ENCODE results near the gene NFIA.

The NFIA gene

GRCh38 chr1:61330018-61330417 is 247.7 kb downstream of the NFIA start:
- H3K27ac ChIP-seq (ENCODE audit: low read depth, low read length): no peak overlapping the region
- H3K9ac ChIP-seq (ENCODE audit: low read length): no peak overlapping the region
- H3K4me3 ChIP-seq (ENCODE audit: low read depth in 1 of 2, low read length in 2 of 2): no peak overlapping the region
- H3K4me1 ChIP-seq (ENCODE audit: insufficient read depth, low read length): peaks cover 6% of the 10 kb centered on the region
- H3K36me3 ChIP-seq (ENCODE audit: insufficient read depth, low read length): peaks cover 4% of the 10 kb centered on the region
- H3K27me3 ChIP-seq (ENCODE audit: control insufficient read depth in 1 of 2, insufficient read depth in 2 of 2, low read length in 2 of 2): no peaks in the 10 kb centered on the region
- H3K9me3 ChIP-seq (ENCODE audit: low read length): no peaks in the 10 kb centered on the region

GRCh38 chr1:61330571-61330970 is 248.2 kb downstream of the NFIA start:
- Histone ChIP-seq H3K4me3 (ENCODE audit: low read depth in 1 of 2, low read length in 2 of 2) (no peak overlapping the region), H3K36me3 (ENCODE audit: insufficient read depth, low read length) (peaks cover 4% of the 10 kb centered on the region), H3K27ac (ENCODE audit: low read depth, low read length) (no peak overlapping the region), H3K9ac (ENCODE audit: low read length) (no peak overlapping the region), H3K27me3 (ENCODE audit: control insufficient read depth in 1 of 2, insufficient read depth in 2 of 2, low read length in 2 of 2) (no peaks in the 10 kb centered on the region), H3K4me1 (ENCODE audit: insufficient read depth, low read length) (peaks cover 11% of the 10 kb centered on the region), H3K9me3 (ENCODE audit: low read length) (no peaks in the 10 kb centered on the region)

- H3K27me3 ChIP-seq (ENCODE audit: control insufficient read depth in 1 of 2, insufficient read depth in 2 of 2, low read length in 2 of 2): no peaks in the 10 kb centered on the region
- H3K36me3 ChIP-seq (ENCODE audit: insufficient read depth, low read length): peaks cover 4% of the 10 kb centered on the region
- H3K27ac ChIP-seq (ENCODE audit: low read depth, low read length): no peak overlapping the region
- H3K4me1 ChIP-seq (ENCODE audit: insufficient read depth, low read length): peaks cover 18% of the 10 kb centered on the region
- H3K4me3 ChIP-seq (ENCODE audit: low read depth in 1 of 2, low read length in 2 of 2): no peak overlapping the region
- no peaks in the 10 kb centered on the region for H3K9me3 ChIP-seq (ENCODE audit: low read length)
- no peak overlapping the region for H3K9ac ChIP-seq (ENCODE audit: low read length)
These were observed 249.9 kb downstream of the NFIA start for GRCh38 chr1:61332196-61332753.

DNA sequence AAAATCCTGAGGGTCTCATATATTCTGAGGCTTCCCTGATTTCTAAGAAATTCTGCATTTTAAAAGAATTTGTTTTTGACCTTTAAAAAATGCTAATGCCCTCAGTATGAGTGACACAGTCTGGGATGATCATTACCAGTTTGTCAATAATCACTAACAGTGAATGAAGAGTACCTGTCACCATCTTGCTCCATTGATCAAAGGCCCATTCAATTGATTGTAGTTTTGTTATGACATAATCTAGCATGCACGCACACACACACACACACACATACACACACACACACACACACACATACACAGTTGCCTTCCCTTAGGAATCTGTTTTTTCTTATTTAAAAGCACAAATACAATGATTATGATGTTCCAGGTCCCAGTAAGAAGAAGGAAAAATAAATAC is 250.4 kb downstream of the NFIA start:
- H3K27ac ChIP-seq (ENCODE audit: low read depth, low read length): no peak overlapping the region
- H3K9me3 ChIP-seq (ENCODE audit: low read length): no peaks in the 10 kb centered on the region
- H3K36me3 ChIP-seq (ENCODE audit: insufficient read depth, low read length): peaks cover 4% of the 10 kb centered on the region
- no peak overlapping the region for H3K9ac ChIP-seq (ENCODE audit: low read length)
- H3K27me3 ChIP-seq (ENCODE audit: control insufficient read depth in 1 of 2, insufficient read depth in 2 of 2, low read length in 2 of 2): no peaks in the 10 kb centered on the region
- no peak overlapping the region for H3K4me3 ChIP-seq (ENCODE audit: low read depth in 1 of 2, low read length in 2 of 2)
- H3K4me1 ChIP-seq (ENCODE audit: insufficient read depth, low read length): peaks cover 23% of the 10 kb centered on the region

DNA sequence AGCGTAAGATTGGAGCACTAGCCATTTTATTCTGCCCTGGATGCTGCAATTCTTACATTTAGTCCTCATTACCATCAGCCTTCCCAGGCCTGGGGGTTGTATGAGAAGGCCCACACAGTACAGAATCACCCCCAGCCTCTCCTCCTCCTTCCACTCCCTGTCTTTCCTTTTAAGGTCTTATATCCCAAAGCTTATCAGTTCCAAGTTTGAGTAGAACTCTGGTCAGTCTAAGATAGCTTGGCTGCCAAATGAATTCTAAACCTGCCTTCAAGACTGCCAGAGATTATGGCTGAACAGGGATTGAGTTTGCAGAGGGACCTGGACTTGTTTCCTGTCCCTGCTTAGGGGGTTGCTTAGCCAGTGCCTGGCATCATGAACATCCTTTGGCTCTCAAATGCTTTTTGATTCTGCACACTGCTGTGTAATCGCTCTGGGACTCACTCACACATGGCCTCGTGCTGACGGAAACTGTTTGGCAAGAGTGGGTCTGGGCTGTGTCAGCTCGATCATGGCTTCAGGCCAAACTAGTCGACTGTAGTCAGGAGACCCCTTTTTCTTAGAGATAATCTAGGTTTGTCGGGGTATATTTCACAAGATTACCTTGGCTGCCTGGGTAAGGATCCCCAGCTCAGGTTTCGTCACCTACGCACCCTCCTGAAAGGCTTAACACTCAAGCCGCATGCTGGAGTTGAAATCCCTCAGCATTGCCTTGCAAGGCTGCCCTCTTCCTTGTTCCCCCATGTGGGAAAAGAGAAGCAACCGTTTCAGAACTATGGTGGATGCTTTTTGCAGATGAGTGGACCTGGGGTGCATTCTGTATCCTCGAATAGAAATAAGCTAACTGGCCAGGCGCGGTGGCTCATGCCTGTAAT is 252.6 kb downstream of the NFIA start:
- Histone ChIP-seq H3K36me3 (ENCODE audit: insufficient read depth, low read length) (peaks cover 4% of the 10 kb centered on the region), H3K9ac (ENCODE audit: low read length) (no peak overlapping the region), H3K9me3 (ENCODE audit: low read length) (no peaks in the 10 kb centered on the region), H3K27me3 (ENCODE audit: control insufficient read depth in 1 of 2, insufficient read depth in 2 of 2, low read length in 2 of 2) (no peaks in the 10 kb centered on the region), H3K27ac (ENCODE audit: low read depth, low read length) (no peak overlapping the region), H3K4me3 (ENCODE audit: low read depth in 1 of 2, low read length in 2 of 2) (no peak overlapping the region), H3K4me1 (ENCODE audit: insufficient read depth, low read length) (peaks cover 31% of the 10 kb centered on the region)

GRCh38 chr1:61337037-61337436 is 254.7 kb downstream of the NFIA start:
- Histone ChIP-seq H3K9me3 (ENCODE audit: low read length) (no peaks in the 10 kb centered on the region), H3K4me1 (ENCODE audit: insufficient read depth, low read length) (peaks cover 31% of the 10 kb centered on the region)

GRCh38 chr1:61337441-61337951 is 255.1 kb downstream of the NFIA start:
- Histone ChIP-seq H3K27me3 (ENCODE audit: control insufficient read depth in 1 of 2, insufficient read depth in 2 of 2, low read length in 2 of 2) (no peaks in the 10 kb centered on the region), H3K36me3 (ENCODE audit: insufficient read depth, low read length) (peaks cover 4% of the 10 kb centered on the region), H3K27ac (ENCODE audit: low read depth, low read length) (peak overlapping the region; percentile 79), H3K4me3 (ENCODE audit: low read depth in 1 of 2, low read length in 2 of 2) (peak overlapping the region in 1 of 2 donors; percentile 13), H3K4me1 (ENCODE audit: insufficient read depth, low read length) (peaks cover 31% of the 10 kb centered on the region), H3K9ac (ENCODE audit: low read length) (peak overlapping the region; percentile 18), H3K9me3 (ENCODE audit: low read length) (no peaks in the 10 kb centered on the region)

More at GRCh38 chr1:61337037-61337436, 254.7 kb downstream of the NFIA start:
- Histone ChIP-seq H3K4me3 (ENCODE audit: low read depth in 1 of 2, low read length in 2 of 2) (peak overlapping the region in 1 of 2 donors; percentile 13), H3K9ac (ENCODE audit: low read length) (no peak overlapping the region), H3K27me3 (ENCODE audit: control insufficient read depth in 1 of 2, insufficient read depth in 2 of 2, low read length in 2 of 2) (no peaks in the 10 kb centered on the region), H3K27ac (ENCODE audit: low read depth, low read length) (peak overlapping the region; percentile 35), H3K36me3 (ENCODE audit: insufficient read depth, low read length) (peaks cover 4% of the 10 kb centered on the region)

DNA sequence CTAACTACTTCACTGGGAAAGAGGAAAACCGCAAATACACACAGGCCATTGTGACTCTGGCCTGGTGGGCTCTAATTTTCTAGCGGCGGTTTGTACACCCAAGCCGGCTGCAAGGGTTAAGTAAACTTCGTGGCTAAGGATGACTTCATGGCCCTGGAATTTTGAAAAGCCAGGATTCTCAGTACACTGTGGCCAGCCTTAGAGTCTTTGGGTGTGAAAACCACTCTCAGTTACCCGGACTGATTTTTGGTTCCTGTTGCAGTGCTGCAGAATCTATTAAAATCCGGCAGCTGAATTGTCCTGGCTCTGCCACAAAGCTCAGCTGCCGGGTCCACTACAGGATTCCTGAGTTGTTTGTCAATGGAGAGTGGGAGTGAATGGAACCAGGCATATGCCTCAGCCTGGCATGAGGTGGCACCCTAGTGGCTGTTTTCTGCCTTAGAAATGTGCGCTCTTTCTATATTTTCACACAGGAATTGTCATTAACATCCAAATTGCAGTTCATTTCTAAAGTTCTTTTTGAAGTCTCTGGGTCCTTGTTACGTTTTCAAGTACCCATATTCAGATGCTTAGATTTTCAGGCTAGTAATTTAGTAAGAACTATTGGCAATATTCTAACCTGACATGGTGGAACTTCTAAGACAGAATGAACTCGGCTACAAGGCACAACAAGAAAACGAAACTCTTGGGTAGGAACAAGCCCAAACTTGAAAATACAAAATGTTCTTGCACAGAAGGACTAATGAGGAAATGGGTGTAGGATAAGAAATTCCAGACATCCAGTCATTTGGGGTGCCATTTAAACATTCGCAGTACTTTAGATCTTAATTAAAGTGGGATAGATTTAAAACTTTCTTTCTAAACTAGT is 255.9 kb downstream of the NFIA start:
- Histone ChIP-seq H3K4me1 (ENCODE audit: insufficient read depth, low read length) (peaks cover 33% of the 10 kb centered on the region), H3K4me3 (ENCODE audit: low read depth in 1 of 2, low read length in 2 of 2) (peak overlapping the region in 1 of 2 donors; percentile 13), H3K27me3 (ENCODE audit: control insufficient read depth in 1 of 2, insufficient read depth in 2 of 2, low read length in 2 of 2) (no peaks in the 10 kb centered on the region), H3K27ac (ENCODE audit: low read depth, low read length) (peak overlapping the region; percentile 79), H3K36me3 (ENCODE audit: insufficient read depth, low read length) (peaks cover 4% of the 10 kb centered on the region), H3K9ac (ENCODE audit: low read length) (peak overlapping the region; percentile 18), H3K9me3 (ENCODE audit: low read length) (no peaks in the 10 kb centered on the region)

- H3K36me3 ChIP-seq (ENCODE audit: insufficient read depth, low read length): peaks cover 3% of the 10 kb centered on the region
- no peak overlapping the region for H3K9ac ChIP-seq (ENCODE audit: low read length)
- H3K4me1 ChIP-seq (ENCODE audit: insufficient read depth, low read length): peaks cover 38% of the 10 kb centered on the region
- no peaks in the 10 kb centered on the region for H3K27me3 ChIP-seq (ENCODE audit: control insufficient read depth in 1 of 2, insufficient read depth in 2 of 2, low read length in 2 of 2)
- H3K9me3 ChIP-seq (ENCODE audit: low read length): no peaks in the 10 kb centered on the region
- H3K27ac ChIP-seq (ENCODE audit: low read depth, low read length): no peak overlapping the region
- H3K4me3 ChIP-seq (ENCODE audit: low read depth in 1 of 2, low read length in 2 of 2): no peak overlapping the region
These were observed 256.5 kb downstream of the NFIA start for GRCh38 chr1:61338899-61339298.

- Histone ChIP-seq H3K27ac (ENCODE audit: low read depth, low read length) (no peak overlapping the region), H3K4me1 (ENCODE audit: insufficient read depth, low read length) (peaks cover 28% of the 10 kb centered on the region), H3K36me3 (ENCODE audit: insufficient read depth, low read length) (no peaks in the 10 kb centered on the region), H3K9ac (ENCODE audit: low read length) (no peak overlapping the region), H3K9me3 (ENCODE audit: low read length) (no peaks in the 10 kb centered on the region), H3K4me3 (ENCODE audit: low read depth in 1 of 2, low read length in 2 of 2) (no peak overlapping the region), H3K27me3 (ENCODE audit: control insufficient read depth in 1 of 2, insufficient read depth in 2 of 2, low read length in 2 of 2) (no peaks in the 10 kb centered on the region)
These were observed 259.1 kb downstream of the NFIA start for GRCh38 chr1:61341426-61341825.

Measured in muscle layer of colon (tissue), 2 donors.